ENCODE results near the gene CCL20.
"Not testable (repeated sequence)": the region's sequence is repeated elsewhere in the genome, so short reads cannot be mapped to it uniquely, and the experiment has no call there.

Gene CCL20

GRCh38 chr2:227834916-227835650 lies 21.4 kb downstream of the CCL20 start:
- no peak for DNase-seq

- not testable (repeated sequence) for DNase-seq
Observed at GRCh38 chr2:227839339-227840129, 25.9 kb downstream of the CCL20 start.

- DNase-seq, result no peak
Observed at GRCh38 chr2:227846831-227847230, 33.2 kb downstream of the CCL20 start.

GRCh38 chr2:227848146-227848545 lies 34.5 kb downstream of the CCL20 start:
- DNase-seq, result no peak

GRCh38 chr2:227848586-227848985 lies 34.9 kb downstream of the CCL20 start:
- DNase-seq, result no peak

DNA sequence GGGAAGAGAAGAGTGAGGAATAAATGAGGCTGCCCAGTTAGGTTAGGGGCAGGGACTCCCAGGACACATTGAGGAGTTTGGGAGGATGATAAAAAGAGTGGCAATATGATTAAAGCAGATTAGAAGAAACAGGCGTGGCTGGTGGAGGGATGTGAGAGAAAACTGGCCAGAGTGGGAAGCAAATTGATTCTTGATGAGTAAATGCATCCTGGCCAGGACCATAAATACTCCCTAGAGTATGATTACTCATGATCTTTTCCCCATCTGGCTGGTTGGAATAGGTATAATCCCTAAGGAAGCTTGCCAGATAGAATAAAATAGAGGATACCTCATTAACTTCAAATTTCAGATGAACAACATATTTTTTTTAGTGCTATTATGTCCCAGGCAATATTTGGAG lies 36.3 kb downstream of the CCL20 start:
- DNase-seq, result no peak

- DNase-seq, result no peak
Observed at GRCh38 chr2:227853204-227853629, 39.6 kb downstream of the CCL20 start.

GRCh38 chr2:227853765-227854271 lies 40.2 kb downstream of the CCL20 start:
- DNase-seq, result no peak

DNA sequence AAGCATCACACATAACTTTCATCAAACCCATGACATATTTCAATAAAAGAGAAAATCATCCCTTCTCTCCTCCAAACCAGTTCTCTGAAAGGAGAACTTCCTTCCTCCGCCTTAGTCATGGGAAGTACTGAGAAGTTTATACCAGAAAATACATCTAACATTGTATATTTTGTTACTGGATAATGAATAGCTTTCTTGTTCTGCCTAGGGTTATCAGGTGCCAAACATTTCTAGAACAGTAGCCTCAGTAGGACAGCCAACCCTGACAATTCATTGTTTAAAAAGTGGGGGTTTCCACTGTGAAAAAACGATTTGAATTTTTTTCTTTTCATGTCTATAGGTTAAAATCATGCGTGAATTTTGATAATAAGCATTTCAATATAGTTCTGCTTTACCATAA lies 41.8 kb downstream of the CCL20 start:
- no peak for DNase-seq

DNA sequence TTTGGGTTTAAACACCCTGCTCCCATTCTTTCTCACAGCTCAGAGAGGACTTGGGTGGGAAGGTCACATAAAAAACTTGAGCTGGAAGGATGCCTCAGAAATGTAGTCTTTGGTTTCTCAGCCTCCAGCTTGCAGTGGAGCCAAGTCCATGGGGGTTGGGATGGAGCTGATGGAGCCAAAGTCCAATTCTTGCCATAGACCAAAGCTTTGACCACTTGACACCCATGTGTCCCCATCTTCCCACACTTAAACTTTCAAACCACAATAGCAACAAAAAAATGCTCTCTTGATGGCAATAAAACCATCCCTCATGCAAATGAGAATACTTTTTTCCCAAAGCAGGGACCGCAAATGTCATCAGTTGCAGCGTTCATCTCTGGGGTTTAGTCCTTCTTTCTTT lies 43.1 kb downstream of the CCL20 start:
- DNase-seq, result no peak

- DNase-seq, result no peak
Observed at GRCh38 chr2:227860221-227860641, 46.6 kb downstream of the CCL20 start.

- DNase-seq, result no peak
Observed at GRCh38 chr2:227861011-227861410, 47.4 kb downstream of the CCL20 start.

GRCh38 chr2:227862227-227862740 lies 48.6 kb downstream of the CCL20 start:
- DNase-seq, result no peak

GRCh38 chr2:227862741-227863588 lies 49.3 kb downstream of the CCL20 start:
- no peak for DNase-seq

DNA sequence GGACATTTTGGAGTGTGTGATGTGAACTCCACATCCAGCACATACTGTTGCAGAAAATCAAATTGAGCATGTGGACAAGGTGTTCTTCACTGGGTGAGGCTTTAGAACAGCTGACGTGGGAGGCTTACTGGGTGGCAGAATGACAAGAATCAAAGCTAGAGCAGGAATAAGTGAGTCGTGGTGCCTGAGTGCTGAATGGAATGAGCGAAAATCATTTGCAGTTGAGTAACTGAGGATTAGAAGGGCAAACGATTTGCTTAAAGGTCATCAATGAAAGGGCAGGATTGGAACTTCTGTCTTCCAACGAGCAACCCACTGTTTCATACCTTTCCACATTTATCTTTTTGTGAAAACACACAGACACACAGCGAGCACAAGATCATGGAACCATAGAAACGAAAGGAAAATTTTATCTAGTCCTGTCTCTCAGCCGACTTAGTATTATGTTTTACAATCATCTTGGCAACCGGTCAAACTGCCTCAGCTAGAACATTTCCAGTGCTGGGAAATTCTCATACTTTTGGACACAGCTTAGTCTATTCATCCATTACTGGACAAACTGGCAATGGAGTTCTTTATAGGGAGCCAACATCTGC lies 50.6 kb downstream of the CCL20 start:
- DNase-seq, result no peak

DNA sequence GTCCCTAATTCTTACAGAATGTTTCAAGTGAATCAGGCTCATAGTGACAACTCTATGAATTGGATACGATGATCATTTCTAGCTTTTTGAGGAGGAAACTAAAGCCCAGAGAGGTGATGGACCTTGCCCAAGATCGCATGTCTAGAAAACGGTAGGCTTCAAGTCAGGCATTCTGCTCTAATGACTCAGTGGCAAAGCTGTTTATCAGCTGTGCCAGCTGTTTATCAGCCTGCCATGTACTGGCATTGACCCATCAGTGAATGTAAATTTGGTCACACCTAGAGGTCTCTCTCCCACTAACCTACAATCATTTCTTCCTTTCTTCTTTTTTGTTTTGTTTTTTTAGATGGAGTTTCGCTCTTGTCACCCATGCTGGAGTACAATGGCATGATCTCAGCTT lies 51.6 kb downstream of the CCL20 start:
- no peak for DNase-seq

Measured in activated gamma-delta T cell (primary cell).